Stimulated activated CD4-positive, alpha-beta T cell treated with anti-CD3 and anti-CD28 coated beads, Interleukin-1b, Interleukin-23, amount 100 ng/mL, for 24 hours (primary cell): ENCODE data around the gene VENTX.

Experiments
- DNase-seq, 4 experiments: peaks; one replicate each; pipeline ENCODE4 v3.0.0-alpha.2; 2020; ENCODE audit warnings: low read depth in 4 of 4, low spot score in 1 of 4

VENTX gene

DNA sequence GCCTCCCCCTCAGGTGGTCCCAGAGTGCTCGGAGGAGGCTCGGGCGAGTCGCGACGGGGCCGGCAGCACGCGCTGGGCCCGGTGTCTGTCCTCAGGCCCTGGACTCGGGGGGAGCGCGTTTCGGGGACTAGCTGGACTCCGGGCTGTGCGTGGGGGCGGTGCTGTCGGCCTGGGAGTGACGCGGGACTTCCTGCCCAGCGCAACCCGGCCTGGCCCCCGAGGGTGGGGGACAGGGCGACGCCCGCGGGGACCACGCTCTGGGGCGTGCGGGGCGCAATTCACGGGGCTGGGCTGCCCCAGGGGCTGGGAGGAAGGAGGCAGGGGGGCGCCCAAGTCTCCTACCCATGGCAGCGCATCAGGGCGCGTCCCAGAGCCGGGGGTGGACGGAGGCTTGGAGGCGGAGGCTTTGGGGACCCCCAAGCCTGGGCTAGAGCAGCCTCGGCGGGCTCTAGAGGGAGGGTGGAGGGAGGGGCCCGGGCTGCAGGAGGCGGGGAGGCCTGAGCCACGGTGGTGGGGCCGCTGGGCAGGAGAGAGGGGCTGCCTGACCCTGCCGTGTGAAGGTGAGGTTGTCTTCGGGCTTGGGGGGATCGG is 2.3 kb upstream of the VENTX start:
- no peak for DNase-seq

DNA sequence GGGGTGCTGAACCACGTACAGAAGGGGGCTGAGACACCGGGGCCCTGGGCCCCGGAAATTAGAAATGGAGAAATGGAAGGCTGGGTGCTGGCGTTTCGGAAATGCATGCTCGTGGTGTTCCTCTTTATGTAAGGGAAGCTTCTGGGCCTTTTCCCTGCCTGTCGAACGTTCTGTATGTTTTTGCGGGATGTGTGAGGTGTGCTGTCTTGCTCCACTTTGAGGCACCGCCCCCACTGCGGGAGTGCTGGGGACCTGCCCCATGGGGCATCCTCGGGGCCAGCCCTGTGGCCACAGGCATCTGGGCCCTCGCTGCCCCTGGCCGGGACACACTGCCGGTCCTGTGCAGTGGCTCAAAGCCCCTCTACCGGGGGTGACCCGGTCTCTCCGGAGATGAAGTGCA is 1.7 kb upstream of the VENTX start:
- no peak for DNase-seq

DNA sequence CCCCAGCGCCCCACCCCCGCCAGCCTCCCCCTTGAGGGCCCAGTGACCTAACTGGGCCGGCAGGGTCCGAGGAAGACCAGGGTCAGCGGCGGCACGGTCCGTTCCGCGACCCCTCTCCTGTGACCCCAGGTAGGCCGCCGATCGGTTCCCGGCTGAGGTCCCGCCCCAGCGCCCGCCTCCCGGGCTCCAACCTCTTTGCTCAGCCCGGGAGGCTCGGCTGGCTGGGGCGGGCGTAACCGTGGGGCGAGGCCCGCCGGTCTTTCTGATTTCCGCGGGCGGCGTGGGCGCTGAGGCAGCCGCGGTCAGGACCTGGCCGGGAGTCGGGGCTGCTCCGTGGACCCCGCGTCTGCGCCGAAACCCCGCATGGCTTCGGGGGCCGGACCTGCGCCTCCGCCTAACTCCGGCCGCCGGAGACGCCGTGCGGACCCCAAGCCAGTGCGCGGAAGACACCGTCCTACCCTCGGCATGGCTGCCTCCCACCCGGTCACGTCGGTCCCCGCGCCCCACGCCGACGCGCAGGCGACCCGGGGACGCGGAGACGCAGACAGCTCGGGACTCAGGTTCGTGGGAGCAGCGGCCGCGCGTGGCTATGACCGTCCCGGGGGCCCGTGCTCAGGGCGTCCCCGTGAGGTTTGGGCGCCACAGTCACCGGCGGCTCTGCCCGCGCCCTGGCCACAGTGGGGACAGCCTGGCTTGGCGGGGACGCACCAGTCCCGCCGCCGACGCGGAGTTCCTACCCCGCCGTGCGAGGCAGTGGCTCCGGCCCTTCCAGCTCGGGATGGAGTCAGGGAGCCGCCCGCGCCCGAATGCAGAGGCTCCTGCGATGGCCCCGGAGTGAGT is 1.0 kb upstream of the VENTX start:
- no peak for DNase-seq

DNA sequence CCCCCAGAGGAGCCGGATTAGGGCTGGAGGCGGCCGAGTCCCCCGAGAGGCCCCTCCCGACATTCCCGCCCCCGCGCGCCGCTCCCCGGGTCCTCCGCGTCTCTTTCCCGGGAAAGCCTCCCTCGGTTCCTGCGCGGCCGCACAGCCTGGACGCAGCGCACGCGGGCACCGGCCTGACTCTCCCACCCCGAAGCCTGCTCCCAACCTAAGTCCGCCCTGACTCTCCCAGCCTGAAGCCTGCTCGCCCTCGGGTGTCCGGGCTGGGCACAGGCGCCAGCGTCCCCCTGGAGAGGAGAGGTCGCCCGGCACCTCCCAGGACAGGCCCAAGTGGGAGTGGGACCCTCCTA is 441 bp upstream of the VENTX start:
- DNase-seq, result no peak

DNA sequence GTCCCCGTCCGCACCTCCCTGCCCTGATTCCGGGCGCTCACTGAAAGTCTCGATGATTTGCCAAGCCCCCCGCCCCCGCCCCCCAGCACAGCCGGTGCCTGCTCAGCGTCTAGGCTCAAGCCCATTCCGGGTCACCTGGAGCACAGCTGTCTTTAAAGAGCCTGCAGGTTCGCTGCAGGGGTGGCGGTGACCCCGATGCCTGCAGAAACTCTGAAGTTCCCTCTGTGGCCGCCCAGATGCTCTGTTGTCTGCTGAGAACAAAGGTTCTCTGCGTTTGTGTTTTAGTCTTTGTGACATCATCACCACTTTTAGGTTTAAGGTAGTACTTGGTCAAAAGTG is 780 bp downstream of the VENTX start:
- DNase-seq, result no peak

DNA sequence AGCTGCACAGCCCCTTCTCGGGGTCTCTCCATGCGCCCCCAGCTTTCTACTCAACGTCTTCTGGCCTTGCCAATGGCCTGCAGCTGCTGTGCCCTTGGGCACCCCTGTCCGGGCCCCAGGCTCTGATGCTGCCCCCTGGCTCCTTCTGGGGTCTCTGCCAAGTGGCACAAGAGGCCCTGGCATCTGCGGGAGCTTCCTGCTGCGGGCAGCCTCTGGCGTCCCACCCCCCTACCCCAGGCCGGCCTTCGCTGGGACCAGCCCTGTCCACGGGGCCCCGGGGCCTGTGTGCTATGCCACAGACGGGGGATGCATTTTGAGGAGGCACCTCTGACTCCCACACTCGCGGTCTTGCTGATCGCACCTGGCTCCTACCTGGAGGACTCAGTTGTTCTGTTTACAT is 2.3 kb downstream of the VENTX start:
- DNase-seq, result no peak

DNA sequence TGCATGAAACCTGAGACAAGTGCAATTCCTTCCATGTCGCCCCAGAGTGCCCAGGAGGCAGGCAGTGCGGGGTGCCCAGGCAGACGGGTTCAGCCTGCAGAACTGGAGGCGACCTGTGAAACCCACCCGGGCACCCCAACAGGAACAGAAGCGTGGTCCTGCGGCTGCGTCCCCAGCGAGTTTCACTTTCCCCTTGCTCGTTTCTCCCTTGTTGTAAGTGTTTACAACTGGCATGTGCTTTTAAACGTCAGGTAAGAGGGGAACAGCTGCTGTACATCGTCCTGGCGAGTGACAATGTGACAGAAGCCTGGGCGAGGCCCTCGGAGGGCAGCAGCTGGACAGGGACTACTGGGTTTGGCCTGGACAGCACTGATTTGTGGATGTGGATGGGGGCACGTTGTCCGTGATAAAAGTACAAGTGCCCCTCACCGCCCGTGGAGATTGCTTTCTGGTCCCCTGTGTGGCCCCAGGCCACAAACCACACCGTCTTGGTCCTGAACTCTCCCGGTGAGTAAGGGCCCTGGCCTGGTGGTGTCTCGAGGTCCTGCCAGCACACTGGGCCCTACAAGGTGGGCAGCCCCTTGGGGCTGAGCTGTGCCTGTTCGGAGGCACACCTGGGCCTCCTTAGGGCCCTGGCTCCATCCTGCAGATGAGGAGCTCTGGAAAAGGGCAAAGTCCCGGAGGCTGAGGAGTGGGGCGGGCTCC is 4.0 kb downstream of the VENTX start:
- DNase-seq, result no peak

DNA sequence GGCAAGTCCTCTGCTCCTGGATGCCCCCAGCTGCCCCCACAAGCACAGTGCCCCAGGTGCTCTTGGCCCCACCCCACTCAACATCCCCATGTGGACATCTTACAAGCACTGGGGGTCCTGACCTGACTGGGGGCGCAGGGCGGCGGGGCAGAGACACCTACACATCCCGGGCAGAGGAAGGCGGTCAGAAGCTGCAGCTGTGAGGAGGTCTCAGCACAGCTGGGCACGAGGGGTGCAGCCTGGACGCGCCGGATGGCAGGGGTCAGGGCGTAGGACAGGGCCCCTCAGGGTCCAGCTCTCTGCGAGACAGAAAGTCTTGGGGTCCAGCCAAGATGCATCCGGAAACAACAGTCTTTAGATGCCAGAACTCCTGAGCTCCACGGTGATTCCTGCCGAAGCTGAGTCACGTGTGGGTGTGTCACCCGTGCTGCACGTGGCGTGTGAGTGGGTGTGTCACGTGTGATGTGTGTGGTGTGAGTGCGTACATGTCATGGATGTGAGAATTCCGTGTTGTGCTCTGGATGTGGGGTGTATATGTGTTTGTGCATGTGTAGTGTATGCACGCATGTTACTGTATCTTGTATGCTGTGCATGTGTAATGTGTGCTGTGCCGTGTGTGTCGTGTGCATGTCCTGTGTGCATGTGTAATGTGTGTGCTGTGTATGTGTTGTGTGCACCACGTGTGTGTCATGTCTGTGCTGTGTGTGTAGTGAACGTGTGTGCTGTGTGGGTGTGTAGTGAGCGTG is 5.1 kb downstream of the VENTX start:
- no peak for DNase-seq

DNA sequence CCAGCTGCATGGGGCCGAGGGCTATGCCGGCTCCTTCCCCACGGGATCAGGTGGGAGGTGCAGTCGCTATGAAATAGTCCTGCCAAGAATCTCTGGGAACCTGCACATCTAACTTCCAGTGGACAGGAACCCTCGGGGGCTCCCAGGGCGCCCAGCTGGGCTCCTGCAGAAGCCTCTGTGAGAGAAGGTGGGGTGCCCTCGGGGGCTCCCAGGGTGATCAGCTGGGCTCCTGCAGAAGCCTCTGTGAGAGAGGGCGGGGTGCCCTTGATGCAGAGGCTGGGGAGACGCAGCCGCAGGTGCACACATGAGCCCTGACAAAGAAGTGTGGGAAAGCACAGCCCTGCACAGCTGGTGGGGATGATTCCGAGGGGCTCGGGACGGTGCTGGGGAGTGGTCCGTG is 5.9 kb downstream of the VENTX start:
- DNase-seq, result no peak

DNA sequence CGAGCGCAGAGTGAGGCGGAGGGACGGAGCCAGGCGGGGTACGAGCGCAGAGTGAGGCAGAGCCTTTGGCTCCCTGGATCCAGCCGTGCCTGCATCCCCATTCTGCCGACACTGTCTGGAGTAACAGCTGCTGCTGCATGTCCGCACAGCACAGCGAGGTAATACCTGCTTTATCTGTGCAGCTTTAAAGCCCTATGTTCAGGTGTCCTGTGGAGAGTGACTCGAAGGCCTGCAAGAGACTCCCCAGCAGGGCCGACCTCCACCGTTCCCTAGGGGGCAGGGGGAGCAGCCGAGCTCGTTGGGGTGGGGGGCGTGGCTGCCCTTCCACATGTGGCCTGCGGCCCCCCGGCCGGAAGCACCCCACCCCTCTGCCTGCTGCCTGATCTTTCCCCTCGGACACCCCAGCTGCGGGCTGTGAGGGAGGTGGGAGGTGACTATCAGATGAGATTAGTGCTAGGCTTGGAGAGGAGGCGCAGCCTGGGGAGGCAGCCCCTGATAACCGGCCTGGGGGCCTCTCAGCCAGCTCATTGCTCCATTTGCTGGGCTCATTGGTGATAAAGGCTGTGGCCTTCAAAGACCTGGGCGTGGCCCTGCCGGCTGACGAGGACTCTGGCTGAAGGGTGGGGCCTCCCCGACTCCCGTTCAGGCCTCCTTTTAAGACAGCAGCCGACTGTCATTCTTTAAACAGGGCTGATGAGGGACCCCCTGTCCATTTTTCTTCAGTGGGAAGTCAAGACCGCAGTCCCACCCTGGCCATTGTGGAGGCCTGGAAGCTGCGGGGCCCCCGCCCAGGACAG is 8.0 kb downstream of the VENTX start:
- no peak for DNase-seq

DNA sequence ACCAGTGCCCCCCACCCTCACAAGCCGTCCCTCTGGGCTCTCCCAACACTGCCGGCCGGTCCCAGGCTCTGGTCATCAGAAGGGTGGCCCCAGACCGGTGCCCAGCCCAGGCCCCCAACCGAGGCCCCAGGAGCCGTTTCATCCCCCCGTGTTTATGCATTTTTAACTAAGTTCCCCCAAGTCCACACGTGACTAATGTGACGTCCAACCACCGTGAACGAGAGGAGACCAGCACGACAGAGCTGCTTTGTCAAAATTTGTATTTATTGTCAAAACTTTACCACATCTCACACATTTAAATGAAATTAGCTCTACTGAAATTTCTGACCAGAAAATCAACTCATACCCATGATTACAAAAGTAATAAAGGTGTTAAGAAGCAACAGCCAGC is 8.6 kb downstream of the VENTX start:
- DNase-seq, result no peak

DNA sequence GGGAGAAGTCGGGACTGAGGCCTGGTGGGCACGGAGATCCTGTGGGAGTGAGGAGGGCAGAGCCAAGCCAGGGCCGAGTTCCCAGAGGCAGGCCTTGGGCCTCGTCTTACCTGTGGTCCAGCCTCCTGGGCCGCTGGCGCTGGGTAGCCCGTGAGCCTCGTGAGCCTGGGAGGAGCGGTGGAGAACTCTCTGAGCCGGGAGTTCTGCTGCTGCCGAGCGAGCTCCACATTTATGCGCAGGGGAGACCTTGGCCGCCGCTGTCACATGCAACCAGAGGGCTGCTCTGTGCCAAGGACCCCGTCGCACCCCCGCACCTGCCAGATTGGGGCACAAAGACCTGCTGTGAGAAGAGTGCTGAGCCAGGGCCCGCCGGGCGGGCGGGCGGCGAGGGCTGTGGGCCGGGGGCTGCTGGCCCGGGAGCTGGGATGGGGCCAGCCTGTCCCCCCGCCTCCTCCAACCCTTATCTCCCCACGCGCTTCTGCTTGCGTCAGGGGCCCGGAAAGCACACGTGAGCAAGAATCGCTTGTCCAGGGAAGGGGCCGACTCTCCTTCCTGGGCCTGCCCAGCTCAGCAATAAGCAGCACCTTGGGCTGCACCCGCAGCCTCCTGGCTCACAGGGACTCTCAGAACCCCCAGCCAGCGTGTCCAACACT is 10.2 kb downstream of the VENTX start:
- DNase-seq, result no peak

DNA sequence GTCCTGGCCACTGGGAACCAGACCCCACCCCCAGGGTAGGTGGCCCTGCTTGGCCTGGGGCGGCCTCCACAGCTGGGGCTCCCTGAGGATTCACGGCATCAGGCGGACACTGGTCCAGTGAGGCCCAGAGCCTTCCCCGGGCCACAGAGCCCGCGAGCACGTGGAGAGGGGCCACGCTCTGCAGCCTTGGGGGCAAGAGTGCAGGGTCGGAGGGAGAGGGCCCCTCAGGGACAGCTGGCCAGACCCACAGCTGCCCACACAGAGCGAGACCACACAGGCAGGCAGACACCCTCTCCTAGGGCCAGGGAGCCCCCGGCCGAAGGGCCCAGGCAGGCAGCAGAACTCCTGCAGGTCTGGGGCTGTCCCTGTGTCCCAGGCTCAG is 10.7 kb downstream of the VENTX start:
- no peak for DNase-seq

DNA sequence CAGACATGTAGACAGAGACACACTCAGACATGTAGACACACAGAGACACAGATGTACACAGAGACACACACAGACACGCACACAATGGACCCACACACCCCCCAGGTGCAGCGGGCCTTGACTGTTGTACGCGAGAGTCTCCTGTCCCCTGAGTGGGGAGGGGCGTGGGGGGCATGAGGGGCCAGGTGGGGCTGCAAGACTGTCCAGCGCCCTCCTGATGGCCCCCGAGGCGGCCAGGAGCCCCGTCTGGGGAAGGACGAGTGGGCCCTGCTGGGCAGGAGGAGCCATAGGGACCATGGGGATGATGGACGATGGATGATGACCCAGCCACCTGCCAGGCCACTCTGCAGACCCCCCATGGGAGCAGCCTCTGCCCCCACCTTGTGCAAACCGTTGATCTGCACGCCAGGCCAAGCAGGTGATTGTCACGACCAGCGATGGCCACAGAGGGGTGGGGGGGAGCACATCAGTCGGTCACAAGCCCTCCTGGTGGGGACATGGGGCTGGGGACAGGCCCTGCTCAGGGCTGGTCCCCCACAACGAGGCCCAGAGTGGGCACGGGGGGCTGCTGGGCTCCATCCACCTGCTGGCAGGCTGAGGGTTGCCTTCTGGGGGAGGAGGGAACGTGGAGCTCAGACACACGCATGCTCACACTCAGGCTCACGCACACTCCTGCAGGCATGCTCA is 11.6 kb downstream of the VENTX start:
- DNase-seq, result no peak

DNA sequence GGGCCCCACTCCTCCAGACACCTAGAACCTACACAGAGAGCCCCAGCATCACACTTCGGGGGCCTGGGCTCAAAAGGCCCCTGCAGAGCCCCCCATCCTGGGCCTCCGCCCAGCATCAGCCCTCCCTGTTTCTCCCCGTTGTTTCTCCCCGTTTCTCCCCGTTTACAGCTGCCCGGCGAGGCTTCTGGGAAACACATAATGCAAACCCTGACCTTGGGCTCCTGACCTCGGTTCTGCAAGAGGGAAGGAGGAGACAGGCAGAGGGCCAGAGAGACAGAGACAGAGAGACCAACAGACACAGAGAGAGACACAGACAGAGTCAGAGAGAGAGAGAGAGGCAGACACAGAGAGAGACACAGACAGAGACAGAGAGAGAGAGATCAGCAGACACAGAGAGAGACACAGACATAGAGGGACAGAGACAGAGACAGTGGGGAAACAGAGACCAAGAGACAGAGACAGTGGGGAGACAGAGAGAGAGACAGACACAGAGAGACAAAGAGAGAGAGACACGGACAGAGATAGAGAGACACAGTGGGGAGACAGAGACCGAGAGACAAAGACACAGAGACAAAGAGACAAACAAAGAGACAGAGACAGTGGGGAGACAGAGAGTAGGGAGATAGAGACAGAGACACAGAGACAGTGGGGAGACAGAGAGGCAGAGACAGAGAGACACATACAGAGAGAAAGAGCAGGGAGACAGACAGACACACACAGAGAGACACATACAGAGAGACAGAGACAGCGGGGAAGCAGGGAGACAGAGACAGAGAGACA is 12.5 kb downstream of the VENTX start:
- no peak for DNase-seq

DNA sequence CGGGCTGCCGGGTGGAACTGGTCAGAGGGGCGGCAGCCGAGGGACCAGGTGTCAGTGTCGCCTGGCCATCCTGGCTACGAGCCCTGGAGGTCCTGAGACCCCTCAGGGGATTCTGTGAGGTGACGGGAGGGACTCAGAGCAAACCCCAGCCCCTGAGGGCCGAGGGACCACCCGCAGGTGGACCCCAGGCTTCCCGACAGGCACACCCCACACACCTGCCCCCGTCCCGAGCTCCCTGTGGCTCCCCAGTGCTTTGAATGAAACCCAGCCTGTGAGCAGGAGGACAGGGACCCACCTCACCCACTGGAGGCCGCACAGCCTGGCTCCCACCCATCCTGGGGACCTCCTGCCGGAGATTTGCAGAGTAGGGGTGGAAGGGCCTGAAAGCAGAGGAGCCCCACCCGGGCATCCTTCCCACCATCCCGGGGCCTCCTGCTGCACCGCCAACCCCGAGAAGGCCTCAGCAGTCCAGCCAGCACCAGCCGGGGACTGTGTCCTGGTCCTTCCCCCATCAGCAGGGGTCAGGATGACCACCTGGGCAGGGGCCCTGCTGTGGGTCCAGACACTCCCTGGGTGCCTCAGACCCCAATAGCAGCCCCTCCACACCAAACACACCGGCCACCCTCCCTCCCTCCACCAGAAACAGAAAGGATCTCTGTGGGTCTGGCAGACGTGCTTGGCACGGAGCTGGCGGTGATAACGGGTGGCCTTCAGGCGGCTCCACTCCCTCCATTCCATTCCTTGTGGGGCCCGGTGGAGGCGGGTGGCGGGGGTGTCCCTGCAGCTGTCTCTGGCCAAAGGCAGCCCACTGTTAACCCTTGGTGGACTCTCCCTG is 13.9 kb downstream of the VENTX start:
- DNase-seq, result no peak

DNA sequence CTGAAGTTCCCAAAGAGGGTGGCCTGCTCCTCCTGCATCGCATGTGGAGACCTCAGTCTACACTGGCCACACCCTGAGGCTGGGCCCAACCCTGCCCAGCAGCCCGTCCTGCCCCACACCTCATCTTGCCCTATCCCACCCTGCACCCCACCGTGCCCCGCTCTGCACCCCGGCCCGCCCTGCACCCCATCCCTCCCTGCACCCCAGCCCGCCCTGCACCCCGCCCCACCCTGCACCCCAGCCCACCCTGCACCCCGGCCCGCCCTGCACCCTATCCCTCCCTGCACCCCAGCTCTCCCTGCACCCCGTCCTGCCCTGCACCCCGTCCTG is 14.5 kb downstream of the VENTX start:
- DNase-seq, result no peak

DNA sequence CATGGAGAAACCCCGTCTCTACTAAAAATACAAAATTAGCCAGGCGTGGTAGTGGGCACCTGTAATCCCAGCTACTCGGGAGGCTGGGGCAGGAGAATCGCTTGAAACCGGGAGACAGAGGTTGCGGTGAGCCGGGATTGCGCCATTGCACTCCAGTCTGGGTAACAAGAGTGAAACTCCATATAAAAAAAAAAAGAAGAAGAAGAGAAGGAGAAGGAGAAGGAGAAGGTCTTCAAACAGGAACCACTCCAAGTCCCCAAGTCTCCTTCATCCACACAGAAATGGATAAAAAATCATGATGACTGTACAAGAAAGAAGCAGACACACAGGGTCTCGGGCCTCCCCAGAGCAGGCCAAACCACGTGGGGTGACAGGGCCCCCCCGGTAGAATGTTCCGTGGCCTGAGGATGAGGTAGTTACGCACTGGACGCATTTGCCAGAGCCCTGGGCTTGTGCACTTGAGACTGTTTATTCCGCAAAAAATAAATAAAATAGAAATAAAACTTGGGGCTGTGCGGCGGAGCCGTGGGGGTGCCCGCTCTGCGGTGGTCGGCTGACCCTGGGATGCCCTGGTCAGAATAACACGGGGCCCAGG is 15.8 kb downstream of the VENTX start:
- DNase-seq, result no peak
